GM18508 (cell line): ENCODE data around the gene CASP1.
"Not testable (repeated sequence)": the region's sequence is repeated elsewhere in the genome, so short reads cannot be mapped to it uniquely, and the experiment has no call there.

Experiments used
- ATAC-seq: cut with Tn5 transposase; IDR thresholded peaks from one replicate; pipeline ENCODE4 v1.9.1; 2021; ENCODE audit warnings: moderate number of reproducible peaks; ENCODE audit not compliant: insufficient read depth, unreplicated experiment

The CASP1 gene

DNA sequence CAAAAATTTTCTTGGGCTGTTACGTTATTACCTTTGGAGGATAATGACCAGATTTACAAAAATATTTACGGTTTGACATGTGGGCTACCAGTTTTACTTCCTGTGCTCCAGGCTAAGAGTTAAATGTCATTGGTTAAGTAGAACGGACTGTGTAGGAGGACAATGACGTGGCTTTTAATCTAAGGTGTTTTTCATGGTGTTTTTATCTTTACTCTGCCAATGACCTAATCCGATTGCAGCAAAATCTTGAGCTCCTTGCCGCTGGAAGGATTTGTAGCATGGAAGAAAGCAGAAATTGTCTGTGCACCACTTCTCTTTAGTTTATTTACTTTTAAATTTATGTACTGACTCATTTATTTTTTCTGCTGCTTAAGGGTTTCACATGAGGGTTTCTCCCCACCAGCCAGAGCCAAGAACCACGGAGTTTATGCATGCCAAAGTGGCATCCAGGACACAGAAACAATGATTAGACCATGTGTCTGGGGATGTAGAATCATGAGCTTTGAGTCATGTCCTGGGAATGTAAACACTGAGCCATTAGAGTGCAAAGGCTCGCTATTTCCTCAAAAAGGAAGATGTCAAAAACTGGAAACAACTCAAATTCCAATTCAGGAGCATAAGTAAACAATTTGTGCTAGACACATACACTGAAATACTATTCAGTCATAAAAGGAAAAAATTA, 12.1 kb upstream of the CASP1 start:
- no peak for ATAC-seq

DNA sequence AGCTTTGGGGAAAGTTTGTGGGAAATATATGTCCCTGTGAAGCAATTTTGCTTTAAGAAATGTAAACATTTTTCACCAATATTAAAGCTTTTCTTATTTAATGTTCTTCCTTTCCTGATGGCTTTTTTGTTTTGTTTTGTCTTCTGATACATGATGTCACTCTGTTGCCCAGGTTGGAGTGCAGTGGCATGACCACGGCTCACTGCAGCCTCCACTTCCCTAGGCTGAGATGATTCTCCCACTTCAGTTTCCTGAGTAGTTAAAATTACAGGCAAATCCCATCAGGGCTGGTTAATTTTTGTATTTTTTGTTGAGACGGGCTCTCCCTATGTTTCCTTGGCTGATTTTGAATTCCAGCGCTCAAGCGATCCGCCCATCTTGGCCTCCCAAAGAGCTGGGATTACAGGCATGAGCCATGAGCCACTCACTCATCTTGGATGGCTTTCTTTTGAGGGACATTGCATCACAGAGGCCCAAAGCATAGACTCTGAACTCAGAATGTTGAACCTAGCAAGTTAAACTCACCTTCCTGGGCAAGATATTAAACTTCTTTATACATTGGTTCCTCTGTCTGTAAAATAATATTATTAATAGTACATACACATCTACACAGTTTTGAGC, 10.8 kb upstream of the CASP1 start:
- ATAC-seq, result no peak

DNA sequence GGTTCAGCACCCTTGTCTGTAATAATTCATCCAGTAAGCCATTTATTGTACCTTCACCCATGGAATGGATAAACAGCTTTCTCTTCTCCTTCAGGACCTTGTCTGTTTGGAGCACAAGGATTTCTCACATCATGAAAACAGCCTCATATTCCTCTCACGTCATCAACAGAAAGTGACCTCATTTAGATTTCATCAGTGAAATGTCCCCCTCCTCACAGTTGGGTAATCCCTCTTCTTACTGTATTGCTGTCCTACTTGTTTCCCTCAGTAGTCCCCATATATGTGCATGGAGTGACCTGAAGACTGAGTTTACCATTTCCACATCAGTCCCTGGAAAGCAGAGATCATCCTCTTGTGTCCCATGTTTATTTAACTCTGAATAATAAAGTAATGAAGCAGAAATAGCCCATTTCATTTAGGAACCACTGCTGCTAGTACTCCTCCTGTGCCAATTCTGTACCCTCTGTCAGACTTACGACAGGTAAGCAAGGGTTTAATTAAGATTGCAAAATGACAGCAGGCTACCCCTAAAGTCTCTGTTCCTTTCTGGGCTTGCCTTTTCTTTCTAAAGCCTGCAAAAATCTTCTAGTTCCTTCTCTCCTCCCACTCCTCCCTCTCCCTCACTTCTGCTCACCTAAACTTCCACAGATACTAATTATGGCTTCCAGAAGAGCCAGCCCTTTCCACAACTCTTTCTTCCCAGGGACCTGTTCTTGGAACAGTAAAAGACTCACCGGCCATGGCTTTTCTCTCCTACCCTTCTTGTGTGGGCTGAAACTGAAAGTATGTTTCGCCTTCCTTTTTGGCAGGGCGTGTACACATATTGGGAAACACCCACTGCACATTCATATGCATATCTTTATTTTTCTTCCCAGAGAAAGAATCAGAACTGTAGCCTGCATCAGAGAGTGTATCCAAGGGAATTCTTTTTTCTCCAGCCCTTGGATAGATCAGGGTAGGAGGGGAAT, 9.9 kb upstream of the CASP1 start, which contains the start of gene CARD16:
TSS of gene CARD16 (minus strand) at position 779 of the 968 bp plus-strand sequence. CDS start at position 741, 38 bp downstream.
- ATAC-seq, result peak; percentile 99

- no peak for ATAC-seq
Observed at GRCh38 chr11:105042178-105042577, 7.2 kb upstream of the CASP1 start.

DNA sequence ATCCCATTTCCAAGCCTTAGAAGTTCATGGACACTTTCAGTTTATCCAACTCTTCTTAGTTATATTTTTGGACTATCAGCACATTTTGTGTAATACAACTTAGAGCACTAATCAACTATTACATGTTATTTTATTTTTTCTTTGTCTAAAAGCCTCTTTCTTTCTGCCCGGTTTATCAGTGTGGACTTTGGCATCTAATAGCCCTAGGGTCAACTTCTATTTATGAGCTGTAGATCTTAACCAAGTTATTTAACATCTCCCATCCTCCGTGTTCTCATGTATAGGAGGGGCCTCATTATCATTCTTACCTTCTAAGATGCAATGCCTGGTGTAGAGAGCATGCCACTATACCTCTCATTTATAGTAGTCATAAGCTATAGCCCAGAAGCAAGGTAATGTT, 5.8 kb upstream of the CASP1 start:
- no peak for ATAC-seq

GRCh38 chr11:105034388-105034787, 556 bp downstream of the CASP1 start:
- ATAC-seq, result not testable (repeated sequence)

- no peak for ATAC-seq
Observed at GRCh38 chr11:105033781-105034180, 1.2 kb downstream of the CASP1 start.

- ATAC-seq, result no peak
Observed at GRCh38 chr11:105033343-105033742, 1.6 kb downstream of the CASP1 start.

GRCh38 chr11:105032495-105032894, 2.4 kb downstream of the CASP1 start:
- ATAC-seq, result no peak

GRCh38 chr11:105027678-105028077, 7.3 kb downstream of the CASP1 start:
- ATAC-seq, result no peak

- ATAC-seq, result no peak
Observed at GRCh38 chr11:105024394-105024793, 10.6 kb downstream of the CASP1 start.

GRCh38 chr11:105023003-105023402, 11.9 kb downstream of the CASP1 start, which contains the start of gene CASP5:
CASP5 (minus strand) TSS chr11:105023168; CDS start chr11:105023136, 32 bp downstream.
- ATAC-seq, result no peak

DNA sequence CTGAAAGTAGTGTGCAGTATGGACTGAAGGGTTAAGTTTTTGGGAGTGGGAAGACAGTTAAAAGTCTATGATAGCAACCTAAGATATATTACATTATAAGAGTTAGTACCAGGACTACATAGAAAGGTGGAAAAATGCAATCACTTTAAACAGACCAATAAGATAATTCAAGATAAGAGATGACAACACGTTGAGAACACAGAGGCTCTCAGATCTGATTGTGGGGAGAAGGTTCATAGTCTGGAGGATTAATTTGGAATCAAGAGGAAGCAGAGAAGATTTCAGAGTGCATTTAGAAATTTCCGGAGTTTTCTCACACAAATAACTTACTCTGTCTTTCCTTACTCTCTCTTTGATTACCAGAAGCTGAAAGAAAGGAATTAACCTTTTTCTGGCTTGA, 12.4 kb downstream of the CASP1 start:
- ATAC-seq, result no peak

- ATAC-seq, result no peak
Observed at GRCh38 chr11:105007463-105007862, 27.5 kb downstream of the CASP1 start.

- ATAC-seq, result no peak
Observed at GRCh38 chr11:105005451-105005845, 29.5 kb downstream of the CASP1 start.

GRCh38 chr11:105004021-105004420, 30.9 kb downstream of the CASP1 start:
- ATAC-seq, result no peak

DNA sequence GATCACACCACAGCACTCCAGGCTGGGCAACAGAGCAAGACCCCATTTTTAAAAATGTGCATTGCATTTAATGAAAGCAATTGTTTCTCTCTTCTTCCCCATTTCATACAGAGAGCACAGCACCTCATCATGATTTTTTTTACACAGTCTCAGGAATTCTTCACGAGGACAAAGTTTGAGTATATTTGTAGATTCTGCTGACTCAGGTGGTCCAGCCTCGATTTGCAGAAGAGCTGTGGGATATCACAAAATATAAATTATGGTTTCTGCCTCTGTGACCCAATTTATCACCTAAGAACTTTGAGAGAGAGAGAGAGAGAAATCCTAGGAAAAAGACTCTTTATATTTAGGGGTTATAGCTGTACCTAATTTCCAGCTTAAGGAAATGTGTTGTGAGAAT, 31.8 kb downstream of the CASP1 start:
- no peak for ATAC-seq

- ATAC-seq, result peak; percentile 80
Observed at GRCh38 chr11:105000797-105001196, 34.1 kb downstream of the CASP1 start.

GRCh38 chr11:105000167-105000566, 34.8 kb downstream of the CASP1 start:
- ATAC-seq, result no peak

GRCh38 chr11:104999721-105000120, 35.2 kb downstream of the CASP1 start:
- no peak for ATAC-seq

DNA sequence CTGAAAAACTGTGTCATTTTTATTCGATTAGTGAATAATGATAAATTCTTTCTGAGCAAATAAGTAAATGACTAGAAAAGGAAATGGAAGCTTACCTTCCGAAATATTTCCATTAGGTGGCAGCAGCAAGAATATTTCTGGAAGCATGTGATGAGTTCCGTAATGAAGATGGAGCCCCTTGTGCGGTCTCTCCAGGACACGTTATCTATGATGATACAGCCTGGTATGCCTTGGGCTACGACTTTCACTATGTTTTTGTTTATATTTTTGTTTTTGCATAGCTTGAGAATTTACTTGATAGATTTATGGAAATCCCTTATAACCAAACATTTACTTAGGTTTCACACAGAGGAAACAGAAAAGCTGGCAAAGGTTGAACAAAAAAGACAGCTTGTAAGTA, 37.7 kb downstream of the CASP1 start:
- ATAC-seq, result no peak
